SIG-M5 (cell line): ENCODE measurements around the gene FOXP1.
"Not testable (repeated sequence)": the region's sequence is repeated elsewhere in the genome, so short reads cannot be mapped to it uniquely, and the experiment has no call there.

Source experiments
- DNase-seq: peaks from one replicate; lab custom pipeline; 2025; lab: John Stamatoyannopoulos, UW

FOXP1 gene

DNA sequence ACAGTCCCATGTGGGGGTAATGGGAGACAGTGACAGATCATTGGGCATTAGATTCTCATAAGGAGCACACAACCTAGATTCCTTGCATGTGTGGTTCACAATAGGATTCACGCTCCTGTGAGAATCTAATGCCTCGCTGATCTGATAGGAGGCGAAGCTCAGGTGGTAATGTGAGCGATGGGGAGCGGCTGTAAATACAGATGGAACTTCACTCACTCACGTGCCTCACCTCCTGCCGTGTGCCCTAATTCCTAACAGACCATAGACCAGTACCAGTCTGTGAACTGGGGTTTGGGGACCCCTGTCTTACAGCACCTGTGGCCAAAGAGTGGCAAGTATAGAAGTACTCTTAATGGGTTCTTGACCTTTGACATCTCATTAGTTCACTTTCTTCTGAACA is 554.7 kb downstream of the FOXP1 start:
- no peak for DNase-seq

DNA sequence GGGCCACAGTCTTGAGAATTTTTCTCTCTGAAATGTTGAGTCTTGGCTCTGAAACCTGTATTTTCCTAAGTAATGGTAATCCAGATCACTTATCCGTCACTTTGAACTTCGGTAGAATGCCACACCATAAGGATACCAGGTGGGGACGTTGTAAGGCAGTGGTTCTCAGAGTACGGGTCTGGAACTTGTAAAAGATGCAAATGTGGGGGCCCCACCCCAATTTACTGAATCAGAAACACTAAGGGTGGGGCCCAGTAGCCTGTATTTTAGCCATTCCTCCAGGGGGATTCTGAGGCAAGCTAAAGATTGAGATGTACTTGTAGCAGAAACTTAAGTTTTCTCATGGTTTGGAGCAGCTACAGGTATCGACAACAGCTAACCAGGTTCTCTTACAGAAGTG is 555.3 kb downstream of the FOXP1 start:
- no peak for DNase-seq

DNA sequence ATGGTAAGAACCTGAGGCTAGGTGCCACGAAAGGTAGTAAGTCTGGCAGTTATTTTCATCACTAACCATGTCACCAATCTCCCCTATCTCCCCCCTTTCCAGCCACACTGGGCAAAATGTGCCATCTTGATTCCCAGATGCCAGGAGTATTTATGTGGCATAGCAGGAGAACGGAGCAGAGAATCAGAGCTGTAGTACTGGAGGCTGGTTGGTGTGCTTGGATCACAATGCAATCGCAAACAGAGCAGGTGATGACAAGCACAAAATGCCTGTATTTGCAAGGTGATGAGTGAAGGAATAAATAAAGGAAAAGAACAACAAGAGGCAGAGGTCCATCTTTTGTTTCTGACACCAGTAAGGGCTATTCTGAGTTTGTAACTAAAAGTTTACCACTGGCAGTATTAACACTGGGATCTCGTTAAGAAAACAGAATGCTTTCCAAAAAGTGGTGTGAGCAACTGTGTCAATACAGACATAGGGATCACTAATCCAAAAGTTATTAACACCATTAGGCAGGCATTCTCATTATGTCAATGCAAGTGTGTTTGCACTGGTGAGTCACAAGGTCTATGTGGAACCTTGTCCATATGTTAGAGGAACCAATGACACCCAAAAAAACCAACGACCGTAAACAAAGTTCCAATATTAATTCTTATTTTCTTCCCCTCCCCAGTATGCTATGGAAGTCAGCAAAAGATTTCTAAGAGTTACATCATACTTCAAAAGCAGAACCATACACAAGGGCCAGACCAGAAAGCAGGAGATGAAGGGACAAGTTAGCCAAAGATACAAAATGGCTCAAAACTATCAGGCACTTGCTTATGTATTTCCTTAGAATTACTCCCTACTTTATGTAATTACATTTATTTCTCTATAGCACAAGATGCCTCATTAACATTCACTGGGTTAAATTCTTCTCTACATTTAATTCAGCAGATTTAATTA is 556.6 kb downstream of the FOXP1 start:
- no peak for DNase-seq

DNA sequence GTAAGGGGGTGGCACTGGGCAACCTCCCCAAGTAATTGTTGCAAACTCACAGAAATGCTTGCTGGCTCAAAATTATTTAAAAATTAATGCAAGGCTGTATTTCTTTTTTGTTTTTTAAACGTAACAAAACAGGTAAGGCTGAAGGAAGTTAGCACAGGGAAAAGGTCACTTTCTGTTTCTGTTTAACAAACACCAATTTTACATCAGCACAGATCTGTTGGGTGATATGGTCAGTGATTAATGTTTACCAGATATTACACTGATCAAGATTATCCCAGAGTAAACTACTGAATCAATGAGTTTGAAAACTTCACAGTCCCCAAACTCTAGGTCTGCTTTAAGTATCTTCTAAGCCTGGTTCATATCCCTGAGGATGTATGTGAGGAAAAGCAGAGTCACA is 558.0 kb downstream of the FOXP1 start:
- no peak for DNase-seq

DNA sequence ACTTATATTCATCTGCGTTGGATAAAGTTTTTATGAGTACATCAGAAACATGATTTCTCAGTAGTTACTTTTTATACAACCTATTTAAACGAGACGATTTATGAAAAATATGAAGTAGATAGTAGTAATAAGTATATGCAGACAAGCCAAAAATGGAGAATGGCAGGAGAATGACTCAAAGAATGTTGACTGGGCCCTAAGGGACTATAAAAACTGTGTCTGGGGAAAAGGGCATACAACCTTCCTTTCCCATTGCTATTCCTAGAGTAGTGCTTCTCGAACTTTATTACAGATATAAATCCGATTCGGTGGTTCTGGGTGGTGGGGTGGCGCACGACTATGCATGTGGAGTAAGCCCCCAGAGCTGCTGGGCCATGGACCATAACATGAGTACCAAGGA is 558.5 kb downstream of the FOXP1 start:
- no peak for DNase-seq

DNA sequence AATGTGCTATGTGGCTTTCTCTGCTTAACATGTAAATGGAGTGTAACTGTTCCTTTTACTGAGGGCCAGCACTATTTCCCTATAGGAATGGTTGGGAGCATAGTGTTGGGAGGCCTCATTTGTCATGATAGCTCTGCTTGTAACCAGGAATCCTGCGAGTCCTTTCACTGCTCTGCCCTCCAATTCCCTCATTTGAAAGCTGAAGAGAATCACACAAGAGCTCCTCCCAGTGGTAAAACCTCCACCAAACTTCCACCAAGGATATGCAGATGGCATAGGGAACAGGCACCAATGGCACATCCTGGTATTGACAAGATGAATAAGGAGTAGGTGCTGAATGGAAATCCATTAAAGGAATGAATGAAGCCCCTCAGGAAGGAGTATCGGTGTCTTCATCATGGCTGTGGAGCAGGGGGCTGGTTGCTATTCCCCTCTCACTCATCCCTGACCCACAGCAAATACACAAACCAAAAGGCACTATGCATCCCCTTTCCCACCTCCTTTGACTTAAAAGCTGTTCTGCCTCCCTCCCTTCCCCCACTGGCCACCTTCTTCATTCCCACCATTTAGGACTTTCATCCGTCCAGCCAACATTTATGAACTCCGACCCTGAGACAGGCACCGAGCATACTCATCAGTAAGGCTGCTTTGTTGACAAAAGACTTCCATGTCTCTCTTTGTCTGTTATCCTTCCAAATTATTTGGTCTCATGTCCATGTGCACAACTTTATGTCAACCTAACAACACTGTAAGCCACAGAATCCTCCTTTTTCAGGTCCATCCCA is 560.8 kb downstream of the FOXP1 start:
- no peak for DNase-seq

DNA sequence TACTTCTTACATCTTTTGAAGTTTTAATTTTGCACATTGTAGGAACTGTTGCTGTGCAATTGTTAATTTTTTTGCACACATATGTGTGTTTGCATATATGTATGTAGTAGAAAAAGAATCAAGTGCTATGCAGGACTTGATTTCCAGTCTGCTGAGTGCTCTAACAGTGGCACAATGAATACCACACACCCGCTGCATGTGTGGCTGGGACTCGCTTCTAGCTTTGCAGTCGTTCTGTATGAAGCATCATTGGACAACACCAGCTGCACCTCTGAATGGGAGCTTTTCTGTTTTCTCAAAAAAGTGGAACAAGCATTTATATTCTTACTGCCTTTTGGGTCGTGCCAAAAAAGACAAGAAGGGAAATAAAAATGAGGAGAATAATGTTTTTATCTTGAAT is 564.7 kb downstream of the FOXP1 start:
- no peak for DNase-seq

DNA sequence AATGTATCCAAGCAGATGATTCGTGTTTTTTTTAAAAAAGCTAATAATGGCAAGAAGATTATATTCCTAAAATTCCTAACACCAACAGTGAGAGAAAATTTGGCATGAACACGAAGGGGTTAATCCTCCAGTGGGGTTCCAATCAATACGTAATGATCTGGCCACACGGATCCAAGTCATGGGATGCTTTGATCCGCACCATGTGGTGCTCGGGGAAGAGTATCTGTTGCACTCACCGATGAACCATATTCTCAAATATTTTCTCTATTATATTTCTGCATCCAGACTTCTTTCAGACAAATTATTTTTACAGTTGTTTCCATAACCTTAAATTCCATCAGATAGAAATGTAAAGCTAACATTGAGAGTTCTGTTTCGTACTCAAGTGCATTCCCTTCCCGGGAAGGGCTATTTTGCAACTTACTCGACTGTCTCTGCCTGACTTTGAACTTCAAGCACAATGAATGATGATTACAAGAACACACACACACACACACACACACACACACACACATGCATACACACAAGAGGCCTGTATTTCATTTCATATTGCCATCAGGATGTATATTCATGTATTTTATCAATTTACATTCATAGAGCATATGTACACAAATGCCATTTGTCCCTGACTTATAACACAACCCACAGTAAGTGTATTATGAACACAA is 567.2 kb downstream of the FOXP1 start:
- no peak for DNase-seq

DNA sequence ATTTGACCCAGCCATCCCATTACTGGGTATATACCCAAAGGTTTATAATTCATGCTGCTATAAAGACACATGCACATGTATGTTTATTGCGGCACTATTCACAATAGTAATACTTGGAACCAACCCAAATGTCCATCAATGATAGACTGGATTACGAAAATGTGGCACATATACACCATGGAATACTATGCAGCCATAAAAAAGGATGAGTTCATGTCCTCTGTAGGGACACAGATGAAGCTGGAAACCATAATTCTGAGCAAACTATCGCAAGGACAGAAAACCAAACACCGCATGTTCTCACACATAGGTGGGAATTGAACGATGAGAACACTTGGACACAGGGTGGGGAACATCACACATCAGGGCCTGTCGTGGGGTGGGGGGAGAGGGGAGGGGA is 568.9 kb downstream of the FOXP1 start:
- DNase-seq, result not testable (repeated sequence)

DNA sequence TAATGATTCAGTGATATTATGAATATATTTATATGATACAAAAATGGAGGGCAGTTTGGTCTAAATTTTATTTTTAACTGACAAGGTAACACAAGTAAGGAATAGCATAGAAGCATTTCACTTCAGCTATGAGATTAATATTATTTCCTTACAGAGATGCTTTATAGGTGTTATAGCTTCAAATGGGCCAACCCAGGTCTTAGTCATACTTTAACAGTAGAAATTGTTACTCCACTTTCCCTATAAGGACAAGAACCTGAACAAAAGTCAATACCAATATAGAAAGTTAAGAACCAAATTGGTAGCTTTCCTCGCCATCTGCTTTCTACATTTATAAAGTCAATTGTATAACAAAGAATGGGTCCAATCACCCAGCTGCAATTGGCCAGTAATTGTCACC is 570.6 kb downstream of the FOXP1 start:
- no peak for DNase-seq

DNA sequence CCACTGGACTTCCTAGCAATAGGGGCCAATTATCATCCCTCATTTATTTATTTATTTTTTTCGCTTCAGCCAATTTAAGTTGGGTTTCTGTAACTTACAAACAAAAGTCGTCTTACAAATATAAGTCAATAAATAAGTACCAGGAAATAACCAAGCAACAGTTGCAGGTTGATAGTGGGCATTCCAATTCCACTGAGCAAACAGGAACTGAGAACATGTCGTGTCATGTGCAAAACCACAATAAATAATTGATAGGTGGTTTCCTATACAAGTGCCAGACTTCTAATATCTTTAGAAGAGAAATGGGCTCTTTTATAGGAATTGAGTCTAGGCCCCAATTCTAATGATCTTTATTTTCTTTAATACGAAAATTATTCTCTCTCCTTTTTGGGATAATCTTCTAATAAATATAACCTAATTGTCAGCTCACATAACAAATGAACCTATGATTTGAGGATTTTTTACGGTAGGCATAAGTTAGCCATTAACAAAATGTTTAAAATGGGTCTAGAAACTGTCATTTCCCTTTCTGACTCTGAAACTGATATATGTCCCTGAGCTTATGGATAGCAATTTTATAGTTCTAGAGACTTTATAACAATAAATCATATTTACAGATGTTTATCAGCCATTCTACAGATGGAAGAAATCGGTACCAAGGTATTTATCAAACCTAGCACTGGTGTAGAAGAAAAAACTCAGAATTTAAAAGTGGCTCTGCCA is 571.8 kb downstream of the FOXP1 start:
- DNase-seq, result no peak

DNA sequence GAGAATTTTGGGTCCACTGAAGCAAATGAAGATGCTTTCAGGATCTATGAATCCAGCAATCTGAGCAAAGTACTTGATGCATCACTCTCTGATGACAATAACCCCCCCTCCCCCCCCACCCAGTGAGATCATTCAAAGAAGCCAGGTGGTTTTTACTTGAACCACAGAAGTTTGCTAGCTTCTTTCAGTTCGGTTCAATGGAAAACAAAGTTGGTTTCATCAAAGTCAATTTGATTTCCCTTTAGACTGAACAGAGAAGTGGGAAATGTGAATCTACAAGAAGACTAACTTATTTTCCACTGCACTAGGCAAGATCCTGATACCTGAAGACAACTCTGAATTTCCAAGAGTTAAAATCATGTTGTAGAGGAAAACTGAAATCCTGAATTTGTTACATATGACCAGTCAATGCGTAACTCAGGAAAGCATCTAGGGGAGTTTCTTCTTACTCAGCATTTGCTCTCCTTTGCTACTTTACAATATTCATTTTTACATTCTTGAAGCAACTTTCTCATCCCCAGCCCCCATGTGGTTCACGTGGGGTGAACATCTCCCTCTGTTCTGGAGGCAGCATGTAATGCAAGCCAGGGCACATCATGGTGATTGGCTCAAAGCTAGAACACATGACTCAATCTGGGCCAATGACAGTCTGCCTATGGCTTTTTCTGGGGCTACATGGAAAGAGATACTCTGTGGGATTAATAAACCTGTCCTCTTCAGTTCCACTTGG is 572.6 kb downstream of the FOXP1 start:
- DNase-seq, result no peak

DNA sequence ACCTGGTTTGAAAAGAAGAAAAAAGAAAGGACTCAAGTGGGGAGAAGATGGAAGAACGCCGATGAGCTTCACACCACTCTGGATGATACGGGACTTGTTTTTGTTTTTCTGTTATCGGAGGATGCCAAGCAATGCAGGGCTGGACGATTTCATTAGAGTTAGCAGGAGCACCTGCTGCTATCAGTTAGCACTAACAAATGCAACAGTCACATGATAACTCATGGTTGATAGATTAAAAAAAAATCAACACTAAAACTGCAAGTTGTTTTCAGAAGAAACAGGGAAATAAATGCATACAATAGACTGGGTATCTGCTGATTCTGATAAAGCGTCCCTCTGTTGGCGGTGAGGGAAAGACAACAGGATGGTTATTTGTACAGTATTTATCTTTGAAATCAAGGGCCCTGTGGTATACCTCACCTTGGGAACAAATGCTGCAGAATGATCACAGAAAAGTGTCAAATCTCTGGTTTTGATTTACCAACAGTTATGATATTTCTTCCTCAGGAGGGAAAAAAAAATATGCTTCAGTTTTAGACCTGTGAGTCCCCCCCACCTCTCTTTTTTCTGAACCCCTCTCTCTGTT is 575.1 kb downstream of the FOXP1 start:
- no peak for DNase-seq

DNA sequence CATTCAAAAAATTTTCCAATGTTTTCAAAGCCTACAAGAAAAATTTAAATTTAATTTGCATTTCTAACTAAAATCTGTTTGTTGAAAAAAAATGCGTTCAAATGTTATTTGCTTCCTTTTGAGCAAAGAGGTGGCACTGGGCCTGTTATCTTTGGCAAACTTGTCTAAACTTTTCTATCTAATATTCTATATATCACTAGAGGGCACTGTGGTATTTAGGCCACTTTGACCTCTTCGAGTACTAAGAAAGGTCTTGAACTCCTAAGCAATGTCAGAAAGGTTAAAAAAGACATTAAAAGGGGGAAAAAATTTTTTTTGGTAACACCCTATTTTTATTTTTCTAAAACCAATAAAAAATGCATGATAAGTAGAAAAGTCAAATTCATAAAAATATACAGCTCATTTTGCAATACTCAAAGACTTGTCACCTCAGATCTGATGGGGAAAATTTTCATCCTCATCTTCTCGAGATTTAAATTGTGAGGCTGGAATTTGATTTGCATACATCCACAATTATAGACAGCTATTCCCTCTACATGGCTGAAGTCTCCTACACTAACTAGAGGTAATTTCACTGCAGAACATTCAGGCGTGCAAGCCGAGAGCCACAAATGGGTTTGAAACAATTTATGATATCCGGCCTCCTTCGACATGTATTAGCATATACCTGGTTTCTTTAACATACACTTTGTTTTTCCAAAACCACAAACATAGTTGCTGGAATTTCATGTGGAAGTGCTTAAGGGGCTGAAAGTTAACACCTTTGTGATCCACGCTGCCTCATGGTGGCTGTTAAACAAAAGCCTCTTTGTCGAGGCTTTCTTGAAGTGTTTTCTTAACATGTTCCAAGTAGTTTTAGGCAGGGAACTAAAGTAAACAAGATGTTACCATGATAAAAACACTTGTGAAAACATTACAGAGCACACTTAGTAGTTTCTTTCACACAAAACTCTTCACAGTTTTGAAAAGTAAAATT is 576.4 kb downstream of the FOXP1 start:
- DNase-seq, result no peak

DNA sequence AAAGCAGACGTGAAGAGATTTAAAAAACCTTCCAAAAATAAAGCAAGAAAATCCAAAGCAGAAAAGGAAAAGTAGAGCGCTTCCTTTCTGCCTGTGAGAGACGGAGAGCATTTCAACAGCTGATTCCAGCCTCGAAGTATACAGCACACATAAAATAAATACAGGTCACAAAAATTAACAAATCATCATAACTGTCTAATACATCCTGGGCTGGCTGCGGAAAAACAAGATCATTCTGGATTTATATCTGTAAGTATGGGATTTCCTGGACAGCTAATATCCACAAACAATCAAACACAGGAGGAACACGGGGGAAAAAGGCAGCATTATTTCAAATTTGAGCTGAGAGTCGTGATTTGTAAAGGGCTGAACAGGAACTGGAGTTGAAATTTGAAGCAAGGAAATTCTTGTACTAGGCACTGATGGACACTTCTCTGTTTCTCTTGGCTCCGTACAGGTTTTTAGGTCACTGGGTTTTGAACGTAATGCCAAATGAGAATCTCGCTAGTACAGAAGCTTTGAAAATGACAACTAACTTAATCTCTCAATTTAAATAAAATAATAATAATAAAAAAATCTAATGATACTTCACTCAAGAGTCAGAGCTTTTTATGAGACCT is 577.7 kb downstream of the FOXP1 start:
- DNase-seq, result no peak

DNA sequence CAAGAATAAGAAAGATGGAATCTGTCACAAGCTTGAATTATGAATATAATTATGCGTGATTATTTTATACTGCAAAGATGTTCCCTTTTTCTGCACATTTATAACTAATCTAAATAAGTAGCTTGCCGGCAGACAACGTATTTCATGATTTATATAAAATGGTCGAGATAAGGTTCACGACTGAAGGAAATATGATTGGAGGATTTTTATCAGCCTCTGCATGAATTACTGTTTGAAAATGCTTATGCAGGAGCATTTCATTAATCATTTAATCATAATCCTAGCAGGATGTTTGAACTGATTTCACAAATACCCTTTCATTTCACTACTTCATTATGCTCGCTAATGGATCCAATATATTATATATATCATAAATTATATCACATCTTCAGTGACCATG is 580.0 kb downstream of the FOXP1 start:
- no peak for DNase-seq

DNA sequence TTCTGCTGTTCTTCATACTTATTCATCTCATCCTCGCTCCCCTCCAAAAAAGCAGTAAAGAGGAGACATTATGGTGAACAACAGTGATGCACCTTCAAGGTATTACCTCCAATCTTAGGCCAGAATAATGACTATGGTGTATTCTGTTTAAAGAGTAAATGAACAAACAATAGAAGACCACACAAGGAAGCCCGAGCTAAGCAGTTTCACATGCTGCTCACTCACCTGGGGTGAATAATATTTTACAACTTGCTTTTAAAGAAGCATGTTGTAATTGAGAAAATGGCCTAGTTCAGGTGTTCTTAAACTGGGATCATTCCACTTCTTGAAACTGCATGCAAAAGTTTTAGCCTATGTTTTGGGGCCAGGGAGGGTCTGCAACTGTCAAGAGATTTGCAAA is 581.2 kb downstream of the FOXP1 start:
- no peak for DNase-seq

DNA sequence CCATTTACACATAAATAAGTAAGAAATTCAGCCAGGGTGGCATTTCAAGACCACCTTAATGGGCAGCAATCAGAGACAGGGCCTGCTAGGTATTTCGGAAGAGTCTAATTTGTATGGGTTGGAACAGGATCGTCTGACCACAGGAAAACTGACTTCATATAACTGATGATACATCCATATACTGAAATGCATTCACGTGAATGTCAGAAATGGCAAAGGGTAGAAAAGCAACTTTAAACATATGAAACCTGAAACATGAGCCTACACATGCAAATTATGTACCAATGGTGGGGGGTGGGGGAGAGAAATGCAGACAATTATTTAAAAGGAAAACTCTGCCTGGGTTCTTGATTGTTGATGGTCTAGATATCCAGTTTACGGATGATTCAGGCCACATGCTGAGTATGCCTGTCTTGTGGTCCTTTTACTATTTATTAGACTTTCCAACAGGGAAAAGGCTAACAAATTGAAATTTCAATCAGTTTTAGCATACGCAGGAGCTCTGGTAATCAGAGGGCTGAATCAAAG is 582.2 kb downstream of the FOXP1 start:
- DNase-seq, result no peak

DNA sequence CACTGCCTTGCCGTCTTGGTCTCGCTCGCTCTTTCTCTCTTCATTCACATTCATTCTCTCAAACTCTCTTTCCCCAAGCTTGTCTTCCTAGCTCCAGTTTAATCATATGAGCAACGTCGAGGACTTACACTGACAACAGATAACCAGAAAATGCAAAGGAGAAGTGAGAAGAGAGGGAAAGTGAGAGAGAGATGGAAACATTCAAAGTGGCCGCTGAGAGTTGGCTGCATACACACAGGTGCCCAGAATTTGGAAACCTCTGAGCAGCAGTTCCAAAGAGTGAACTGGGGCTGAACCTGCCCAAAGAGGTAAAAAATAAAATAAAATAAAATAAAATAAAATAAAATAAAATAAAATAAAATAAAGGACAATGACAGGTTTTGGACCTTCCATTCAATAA is 583.0 kb downstream of the FOXP1 start:
- no peak for DNase-seq
